HepG2 (cell line): Measurements from ENCODE around the gene LYSMD1. TPM values are rescaled to one million over a fixed set of nuclear protein-coding genes. Genes with fewer than 3 reads are reported as not detected.

Experiments
- ARNTL ChIP-seq: sonication (generic); formaldehyde crosslinking; IDR thresholded peaks from 2 replicates; pipeline ENCODE4 v1.4.0; 2020; ENCODE audit warnings: mild to moderate bottlenecking, missing genetic modification reagents
- ATF7 ChIP-seq, 2 experiments: fragments of 450-650 bp in 1 of 2; sonication (generic) in 1 of 2; formaldehyde crosslinking in 1 of 2; IDR thresholded peaks; 2 replicates each; pipeline versions ENCODE4 v1.4.0 to v1.6.1; 2016 to 2020; ENCODE audit warnings: antibody characterized with exemption in 1 of 2, mild to moderate bottlenecking in 1 of 2, missing genetic modification reagents in 1 of 2
- FOXK1 ChIP-seq: sonication (generic); formaldehyde crosslinking; IDR thresholded peaks from 2 replicates; pipeline ENCODE4 v1.4.0; 2020; ENCODE audit warnings: low read depth, missing genetic modification reagents, borderline replicate concordance
- HNF4A ChIP-seq: sonication (generic); formaldehyde crosslinking; IDR thresholded peaks from 2 replicates; pipeline ENCODE4 v1.4.0; 2020; ENCODE audit warnings: missing genetic modification reagents
- HOXA3 ChIP-seq: sonication (generic); formaldehyde crosslinking; IDR thresholded peaks from 2 replicates; pipeline ENCODE4 v1.5.0; 2020; ENCODE audit warnings: missing genetic modification reagents
- NFIC ChIP-seq: IDR thresholded peaks from 2 replicates; pipeline ENCODE4 v1.6.1; 2012; ENCODE audit warnings: mild to moderate bottlenecking, low read length, inconsistent platforms
- NKX3-1 ChIP-seq: sonication (generic); formaldehyde crosslinking; IDR thresholded peaks from 2 replicates; pipeline ENCODE4 v1.5.0; 2020; ENCODE audit warnings: missing genetic modification reagents
- NONO ChIP-seq, 2 experiments: fragments of 450-650 bp in 1 of 2; sonication (generic) in 1 of 2; formaldehyde crosslinking in 1 of 2; IDR thresholded peaks in 1 of 2; conservative IDR thresholded peaks in 1 of 2; 2 replicates each; pipeline versions ENCODE4 v1.6.1 to v1.8.0; 2017 to 2022; ENCODE audit warnings: mild to moderate bottlenecking in 1 of 2, missing genetic modification reagents in 1 of 2, moderate library complexity in 1 of 2
- RFX1 ChIP-seq: fragments of 450-650 bp; IDR thresholded peaks from 2 replicates; pipeline ENCODE4 v1.6.1; 2017
- SIN3A ChIP-seq: IDR thresholded peaks from 2 replicates; pipeline ENCODE4 v1.6.1; 2011; ENCODE audit warnings: low read depth, mild to moderate bottlenecking, control low read depth, low read length, borderline replicate concordance
- THAP11 ChIP-seq: IDR thresholded peaks from 2 replicates; pipeline ENCODE4 v1.6.1; 2016; ENCODE audit warnings: missing biosample characterization, missing genetic modification reagents
- ZNF326 ChIP-seq: sonication (generic); formaldehyde crosslinking; IDR thresholded peaks from 2 replicates; pipeline ENCODE4 v1.4.0; 2020; ENCODE audit warnings: missing genetic modification reagents, borderline replicate concordance
- ZNF382 ChIP-seq: sonication (generic); formaldehyde crosslinking; IDR thresholded peaks from 2 replicates; pipeline ENCODE4 v1.5.0; 2020; ENCODE audit warnings: missing genetic modification reagents, mild to moderate bottlenecking, borderline replicate concordance
- ZNF547 ChIP-seq: sonication (generic); formaldehyde crosslinking; IDR thresholded peaks from 2 replicates; pipeline ENCODE4 v1.5.1; 2020; ENCODE audit warnings: mild to moderate bottlenecking, missing genetic modification reagents
- polyA plus RNA-seq, 8 experiments: library from polyadenylated mRNA; depleted of rRNA in 3 of 8; stranded (reverse) in 7 of 8; unstranded in 1 of 8; fragments of >200 nt; fragmentation: Illumina TruSeq in 4 of 8; extraction: Trizol in 4 of 8; gene quantifications; 2 replicates each; pipeline versions ENCODE4 v1.2.1 to v1.2.3, GENCODE V29; 2011 to 2016; ENCODE audit warnings: low read depth in 4 of 8, missing spikeins in 1 of 8, mixed read lengths in 1 of 8; ENCODE audit not compliant: insufficient read depth in 1 of 8
- total RNA-seq, 5 experiments: library from RNA; depleted of rRNA; stranded (reverse); fragments of >200 nt; fragmentation: Illumina TruSeq; extraction: Trizol; gene quantifications; 2 replicates each; pipeline ENCODE4 v1.2.3, GENCODE V29; 2016; ENCODE audit warnings: low read depth in 1 of 5
- TF ChIP-seq, protein P1 (sequence below): sonication (generic); formaldehyde crosslinking; IDR thresholded peaks from 2 replicates; pipeline ENCODE4 v1.4.0; 2020; ENCODE audit warnings: missing genetic modification reagents, borderline replicate concordance
- TF ChIP-seq, protein P2 (sequence below): sonication (generic); formaldehyde crosslinking; conservative IDR thresholded peaks from 2 replicates; pipeline ENCODE4 v1.4.0; 2020; ENCODE audit warnings: mild to moderate bottlenecking, missing genetic modification reagents, moderate library complexity
- TF ChIP-seq, protein P3 (sequence below): sonication (generic); formaldehyde crosslinking; IDR thresholded peaks from 2 replicates; pipeline ENCODE4 v1.4.0; 2020; ENCODE audit warnings: mild to moderate bottlenecking, missing genetic modification reagents
- TF ChIP-seq, protein P4 (sequence below): fragments of 450-650 bp; IDR thresholded peaks from 2 replicates; pipeline ENCODE4 v1.6.1; 2016

The LYSMD1 gene
- total and polyA plus RNA-seq, 2 of the 13 experiments (the other 11 are each of a cell fraction or from before 2014, with no cell fraction given), result 3.8 to 4.8 TPM

DNA sequence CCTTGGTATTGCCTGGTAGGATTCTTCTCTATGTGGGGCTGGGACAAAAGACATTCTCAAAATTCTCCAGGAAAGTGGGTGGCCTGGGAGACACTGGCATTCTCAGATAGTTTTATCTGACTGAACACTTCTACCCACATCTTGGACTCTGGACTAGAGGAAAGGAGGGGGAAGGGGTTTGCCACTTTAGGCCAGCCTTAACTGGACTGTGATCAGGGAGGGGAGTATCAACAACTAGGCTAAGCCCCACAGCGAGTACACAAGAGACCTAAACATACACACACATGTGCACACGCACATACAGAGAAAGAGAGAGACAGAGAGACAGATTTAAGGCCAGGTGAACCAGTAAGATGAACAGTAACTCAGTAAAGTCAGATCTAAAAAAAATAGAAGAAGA is 18.0 kb downstream of the LYSMD1 start (continued):
- TF ChIP-seq, protein P1, sequence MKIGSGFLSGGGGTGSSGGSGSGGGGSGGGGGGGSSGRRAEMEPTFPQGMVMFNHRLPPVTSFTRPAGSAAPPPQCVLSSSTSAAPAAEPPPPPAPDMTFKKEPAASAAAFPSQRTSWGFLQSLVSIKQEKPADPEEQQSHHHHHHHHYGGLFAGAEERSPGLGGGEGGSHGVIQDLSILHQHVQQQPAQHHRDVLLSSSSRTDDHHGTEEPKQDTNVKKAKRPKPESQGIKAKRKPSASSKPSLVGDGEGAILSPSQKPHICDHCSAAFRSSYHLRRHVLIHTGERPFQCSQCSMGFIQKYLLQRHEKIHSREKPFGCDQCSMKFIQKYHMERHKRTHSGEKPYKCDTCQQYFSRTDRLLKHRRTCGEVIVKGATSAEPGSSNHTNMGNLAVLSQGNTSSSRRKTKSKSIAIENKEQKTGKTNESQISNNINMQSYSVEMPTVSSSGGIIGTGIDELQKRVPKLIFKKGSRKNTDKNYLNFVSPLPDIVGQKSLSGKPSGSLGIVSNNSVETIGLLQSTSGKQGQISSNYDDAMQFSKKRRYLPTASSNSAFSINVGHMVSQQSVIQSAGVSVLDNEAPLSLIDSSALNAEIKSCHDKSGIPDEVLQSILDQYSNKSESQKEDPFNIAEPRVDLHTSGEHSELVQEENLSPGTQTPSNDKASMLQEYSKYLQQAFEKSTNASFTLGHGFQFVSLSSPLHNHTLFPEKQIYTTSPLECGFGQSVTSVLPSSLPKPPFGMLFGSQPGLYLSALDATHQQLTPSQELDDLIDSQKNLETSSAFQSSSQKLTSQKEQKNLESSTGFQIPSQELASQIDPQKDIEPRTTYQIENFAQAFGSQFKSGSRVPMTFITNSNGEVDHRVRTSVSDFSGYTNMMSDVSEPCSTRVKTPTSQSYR (CRISPR knock-in tag), result peak; percentile 56; the same call in 1 of the 2 replicates
- TF ChIP-seq ZNF326 (CRISPR knock-in tag), result no peak
- no peak for TF ChIP-seq NFIC
- no peak for TF ChIP-seq ZNF547
- peak; percentile 23; the same call in 1 of the 2 replicates for TF ChIP-seq HOXA3 (CRISPR knock-in tag)
- TF ChIP-seq, protein P2, sequence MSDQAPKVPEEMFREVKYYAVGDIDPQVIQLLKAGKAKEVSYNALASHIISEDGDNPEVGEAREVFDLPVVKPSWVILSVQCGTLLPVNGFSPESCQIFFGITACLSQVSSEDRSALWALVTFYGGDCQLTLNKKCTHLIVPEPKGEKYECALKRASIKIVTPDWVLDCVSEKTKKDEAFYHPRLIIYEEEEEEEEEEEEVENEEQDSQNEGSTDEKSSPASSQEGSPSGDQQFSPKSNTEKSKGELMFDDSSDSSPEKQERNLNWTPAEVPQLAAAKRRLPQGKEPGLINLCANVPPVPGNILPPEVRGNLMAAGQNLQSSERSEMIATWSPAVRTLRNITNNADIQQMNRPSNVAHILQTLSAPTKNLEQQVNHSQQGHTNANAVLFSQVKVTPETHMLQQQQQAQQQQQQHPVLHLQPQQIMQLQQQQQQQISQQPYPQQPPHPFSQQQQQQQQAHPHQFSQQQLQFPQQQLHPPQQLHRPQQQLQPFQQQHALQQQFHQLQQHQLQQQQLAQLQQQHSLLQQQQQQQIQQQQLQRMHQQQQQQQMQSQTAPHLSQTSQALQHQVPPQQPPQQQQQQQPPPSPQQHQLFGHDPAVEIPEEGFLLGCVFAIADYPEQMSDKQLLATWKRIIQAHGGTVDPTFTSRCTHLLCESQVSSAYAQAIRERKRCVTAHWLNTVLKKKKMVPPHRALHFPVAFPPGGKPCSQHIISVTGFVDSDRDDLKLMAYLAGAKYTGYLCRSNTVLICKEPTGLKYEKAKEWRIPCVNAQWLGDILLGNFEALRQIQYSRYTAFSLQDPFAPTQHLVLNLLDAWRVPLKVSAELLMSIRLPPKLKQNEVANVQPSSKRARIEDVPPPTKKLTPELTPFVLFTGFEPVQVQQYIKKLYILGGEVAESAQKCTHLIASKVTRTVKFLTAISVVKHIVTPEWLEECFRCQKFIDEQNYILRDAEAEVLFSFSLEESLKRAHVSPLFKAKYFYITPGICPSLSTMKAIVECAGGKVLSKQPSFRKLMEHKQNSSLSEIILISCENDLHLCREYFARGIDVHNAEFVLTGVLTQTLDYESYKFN (CRISPR knock-in tag), result peak; percentile 77
- TF ChIP-seq, protein P3, sequence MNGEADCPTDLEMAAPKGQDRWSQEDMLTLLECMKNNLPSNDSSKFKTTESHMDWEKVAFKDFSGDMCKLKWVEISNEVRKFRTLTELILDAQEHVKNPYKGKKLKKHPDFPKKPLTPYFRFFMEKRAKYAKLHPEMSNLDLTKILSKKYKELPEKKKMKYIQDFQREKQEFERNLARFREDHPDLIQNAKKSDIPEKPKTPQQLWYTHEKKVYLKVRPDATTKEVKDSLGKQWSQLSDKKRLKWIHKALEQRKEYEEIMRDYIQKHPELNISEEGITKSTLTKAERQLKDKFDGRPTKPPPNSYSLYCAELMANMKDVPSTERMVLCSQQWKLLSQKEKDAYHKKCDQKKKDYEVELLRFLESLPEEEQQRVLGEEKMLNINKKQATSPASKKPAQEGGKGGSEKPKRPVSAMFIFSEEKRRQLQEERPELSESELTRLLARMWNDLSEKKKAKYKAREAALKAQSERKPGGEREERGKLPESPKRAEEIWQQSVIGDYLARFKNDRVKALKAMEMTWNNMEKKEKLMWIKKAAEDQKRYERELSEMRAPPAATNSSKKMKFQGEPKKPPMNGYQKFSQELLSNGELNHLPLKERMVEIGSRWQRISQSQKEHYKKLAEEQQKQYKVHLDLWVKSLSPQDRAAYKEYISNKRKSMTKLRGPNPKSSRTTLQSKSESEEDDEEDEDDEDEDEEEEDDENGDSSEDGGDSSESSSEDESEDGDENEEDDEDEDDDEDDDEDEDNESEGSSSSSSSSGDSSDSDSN (CRISPR knock-in tag), result no peak
- TF ChIP-seq NONO (IDR thresholded peaks at IDR 0.05), result no peak
- 0 out of 2 replicates have a peak, but pooled peaks have one; percentile 32 for TF ChIP-seq NONO (CRISPR knock-in tag; conservative IDR thresholded peaks at IDR 0.05)
- no peak for TF ChIP-seq ATF7 (IDR thresholded peaks at IDR 0.05)
- TF ChIP-seq ATF7 (CRISPR knock-in tag; IDR thresholded peaks at IDR 0.05), result no peak
- TF ChIP-seq FOXK1 (CRISPR knock-in tag), result peak; percentile 55; the same call in 1 of the 2 replicates
- TF ChIP-seq THAP11 (CRISPR knock-in tag), result peak; percentile 35; the same call in 1 of the 2 replicates
- TF ChIP-seq NKX3-1, result no peak
- no peak for TF ChIP-seq SIN3A
- no peak for TF ChIP-seq ZNF382 (CRISPR knock-in tag)
- 0 out of 2 replicates have a peak, but pooled peaks have one; percentile 24 for TF ChIP-seq ARNTL (CRISPR knock-in tag)
- TF ChIP-seq, protein P4, sequence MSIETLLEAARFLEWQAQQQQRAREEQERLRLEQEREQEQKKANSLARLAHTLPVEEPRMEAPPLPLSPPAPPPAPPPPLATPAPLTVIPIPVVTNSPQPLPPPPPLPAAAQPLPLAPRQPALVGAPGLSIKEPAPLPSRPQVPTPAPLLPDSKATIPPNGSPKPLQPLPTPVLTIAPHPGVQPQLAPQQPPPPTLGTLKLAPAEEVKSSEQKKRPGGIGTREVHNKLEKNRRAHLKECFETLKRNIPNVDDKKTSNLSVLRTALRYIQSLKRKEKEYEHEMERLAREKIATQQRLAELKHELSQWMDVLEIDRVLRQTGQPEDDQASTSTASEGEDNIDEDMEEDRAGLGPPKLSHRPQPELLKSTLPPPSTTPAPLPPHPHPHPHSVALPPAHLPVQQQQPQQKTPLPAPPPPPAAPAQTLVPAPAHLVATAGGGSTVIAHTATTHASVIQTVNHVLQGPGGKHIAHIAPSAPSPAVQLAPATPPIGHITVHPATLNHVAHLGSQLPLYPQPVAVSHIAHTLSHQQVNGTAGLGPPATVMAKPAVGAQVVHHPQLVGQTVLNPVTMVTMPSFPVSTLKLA, result 0 out of 2 replicates have a peak, but pooled peaks have one; percentile 21
- peak; percentile 92 for TF ChIP-seq HNF4A (CRISPR knock-in tag)
- TF ChIP-seq RFX1, result no peak
